Activated T-helper 1 cell treated with Interleukin-2 at 50 U/mL for 16 hours (primary cell): ENCODE measurements around the gene ARHGEF19.
"Not testable (repeated sequence)": the region's sequence is repeated elsewhere in the genome, so short reads cannot be mapped to it uniquely, and the experiment has no call there.

Experiments
- DNase-seq: peaks from one replicate; pipeline ENCODE4 v3.0.0-alpha.2; 2020; ENCODE audit warnings: low read depth

ARHGEF19 gene

DNA sequence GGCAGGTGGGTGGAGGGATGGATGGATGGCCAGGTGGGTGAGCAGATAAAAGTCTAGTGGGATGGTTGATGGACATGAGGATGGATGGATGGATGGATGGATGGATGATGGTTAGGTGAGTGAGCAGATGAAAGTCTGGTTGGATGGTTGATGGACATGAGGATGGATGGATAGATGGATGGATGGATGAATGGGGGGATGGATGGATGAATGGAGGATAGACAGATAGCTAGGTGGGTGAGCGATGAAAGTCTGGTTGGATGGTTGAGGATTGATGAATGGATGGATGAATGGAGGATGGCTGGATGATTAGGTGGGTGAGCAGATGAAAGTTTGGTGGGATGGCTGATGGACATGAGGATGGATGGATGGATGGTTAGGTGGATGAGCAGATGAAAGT, 9.0 kb upstream of the ARHGEF19 start:
- DNase-seq: no peak

DNA sequence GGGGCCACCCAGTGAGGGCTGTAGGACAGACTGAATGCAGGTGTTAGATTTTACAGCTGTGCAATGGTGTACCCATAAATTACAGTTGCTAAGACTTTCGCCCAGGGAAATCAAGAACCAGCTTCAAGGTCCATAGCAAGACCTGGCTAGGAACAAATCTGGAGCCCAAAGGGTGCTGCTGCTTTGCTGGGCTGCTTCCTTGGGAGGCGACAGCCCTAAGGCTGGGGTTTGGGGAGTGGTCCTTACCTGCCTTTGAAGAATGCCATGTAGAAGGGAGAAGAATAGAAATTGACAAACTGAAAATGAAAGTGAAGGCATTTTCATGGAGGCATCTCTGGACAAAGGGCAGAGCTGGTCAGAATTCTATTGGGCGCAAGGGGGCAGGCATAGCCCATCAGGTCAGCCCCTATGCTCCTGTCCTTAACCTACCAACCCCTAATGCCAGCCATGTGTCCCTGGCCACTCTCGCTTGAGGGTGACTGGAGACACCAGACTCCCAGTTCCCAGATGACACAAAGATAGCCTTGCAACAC, 7.6 kb upstream of the ARHGEF19 start:
- DNase-seq: no peak

GRCh38 chr1:16218674-16219071, 6.2 kb upstream of the ARHGEF19 start:
- no peak for DNase-seq

GRCh38 chr1:16218014-16218673, 5.7 kb upstream of the ARHGEF19 start:
- DNase-seq: no peak

DNA sequence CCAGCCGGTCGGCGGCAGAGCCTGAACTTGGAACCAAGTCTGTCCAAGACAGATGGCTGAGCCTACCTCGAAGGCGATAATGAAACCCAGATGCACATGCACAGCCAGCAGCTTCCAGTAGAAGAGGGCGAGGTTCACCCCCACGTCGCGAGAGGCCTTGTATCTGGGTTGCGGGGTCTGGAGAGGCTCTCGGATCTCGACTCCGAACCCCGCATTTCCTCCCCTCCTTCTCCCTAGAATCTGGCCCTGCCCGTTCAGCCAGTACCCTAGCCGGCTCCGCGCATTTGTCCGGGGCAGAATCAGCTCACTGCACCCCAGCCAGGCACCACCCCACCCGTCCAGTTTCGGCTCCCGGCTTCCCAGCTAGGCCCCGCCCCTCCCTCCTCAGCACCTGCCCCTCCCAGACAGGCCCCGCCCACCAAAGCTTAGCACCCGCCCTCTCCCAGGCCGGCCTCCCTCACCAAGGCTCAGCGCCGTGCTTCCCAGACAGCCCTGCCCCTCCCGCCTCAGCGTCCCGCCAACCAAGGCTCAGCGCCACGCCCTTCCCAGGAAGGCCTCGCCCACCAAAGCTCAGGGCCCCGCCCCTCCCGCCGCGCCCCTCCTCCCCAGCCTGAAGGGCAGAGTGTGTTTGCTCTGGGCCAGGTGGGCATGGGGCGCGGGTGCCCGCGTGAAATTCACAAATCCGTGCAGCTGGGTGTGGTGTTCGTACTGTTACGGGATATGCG, 4.8 kb upstream of the ARHGEF19 start:
- DNase-seq: peak; percentile 88

DNA sequence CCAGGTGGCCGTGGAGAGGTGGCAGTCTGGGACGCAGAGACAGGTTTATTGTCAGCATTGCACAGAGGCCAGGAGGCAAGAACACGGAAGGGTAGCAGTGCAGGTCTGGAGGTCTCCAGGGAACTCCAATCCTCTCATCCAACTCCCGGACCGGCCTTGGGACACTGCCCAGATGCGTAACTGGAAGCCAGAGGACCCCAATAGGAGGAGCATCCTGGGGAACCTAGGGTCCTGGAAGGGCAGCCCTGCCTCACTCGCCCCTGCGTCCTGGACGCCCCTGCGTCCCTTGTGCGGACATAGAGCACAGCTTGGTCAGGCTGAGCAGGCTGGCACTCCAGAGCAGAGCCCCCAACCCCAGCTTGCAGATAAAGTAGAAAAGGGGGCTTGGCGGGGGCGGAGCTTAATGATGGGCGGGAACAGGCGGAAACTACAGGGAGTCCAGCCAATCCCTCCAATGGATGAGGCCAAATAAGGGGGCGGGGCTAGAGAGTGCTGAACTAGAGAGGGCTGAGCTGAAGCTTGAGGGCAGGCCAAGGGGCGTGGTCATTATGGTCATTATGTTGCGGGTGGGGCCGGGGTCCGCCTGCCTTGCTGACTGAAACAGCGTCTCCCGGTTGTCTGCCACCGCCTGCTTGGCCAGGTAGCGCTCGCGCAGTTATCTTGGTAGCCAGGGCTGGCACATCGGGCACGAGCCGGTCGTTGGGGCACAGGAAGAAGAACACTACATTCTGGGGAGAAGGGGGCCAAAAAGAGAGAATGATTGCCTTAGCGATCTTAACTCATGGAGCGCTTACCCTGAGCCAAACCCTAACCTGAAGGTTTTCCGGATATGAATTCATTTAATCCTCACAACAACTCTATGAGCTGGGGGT, 3.7 kb upstream of the ARHGEF19 start:
- DNase-seq: no peak

DNA sequence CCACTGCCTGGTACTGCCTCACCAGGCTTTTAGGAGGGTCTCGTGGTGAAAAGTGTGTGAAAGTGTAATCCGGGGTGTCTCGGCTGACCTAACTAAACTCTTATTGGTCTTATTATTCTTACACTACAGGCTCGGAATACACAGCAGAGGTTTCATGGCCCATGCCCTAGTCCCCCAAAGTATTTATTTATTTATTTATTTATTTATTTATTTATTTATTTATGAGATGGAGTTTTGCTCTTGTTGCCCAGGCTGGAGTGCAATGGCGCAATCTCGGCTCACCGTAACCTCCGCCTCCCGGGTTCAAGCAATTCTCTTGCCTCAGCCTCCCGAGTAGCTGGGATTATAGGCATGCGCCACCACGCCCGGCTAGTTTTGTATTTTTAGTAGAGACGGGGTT, 2.8 kb upstream of the ARHGEF19 start:
- DNase-seq: not testable (repeated sequence)

DNA sequence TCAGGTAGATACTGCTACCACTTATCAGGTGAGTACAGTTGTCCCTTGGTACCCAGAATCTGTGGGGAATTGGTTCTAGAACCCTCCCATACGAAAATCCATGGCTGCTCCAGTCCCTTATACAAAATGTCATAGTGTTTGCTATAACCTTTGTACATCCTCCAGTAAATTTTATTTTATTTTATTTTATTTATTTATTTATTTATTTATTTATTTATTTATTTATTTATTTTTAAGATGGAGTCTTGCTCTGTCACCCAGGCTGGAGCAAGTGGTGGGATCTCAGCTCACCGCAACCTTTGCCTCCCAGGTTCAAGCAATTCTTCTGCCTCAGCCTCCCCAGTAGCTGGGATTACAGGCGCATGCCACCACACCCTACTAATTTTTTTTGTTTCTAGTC, 1.1 kb upstream of the ARHGEF19 start:
- not testable (repeated sequence) for DNase-seq

GRCh38 chr1:16213013-16213412, 561 bp upstream of the ARHGEF19 start:
- no peak for DNase-seq

DNA sequence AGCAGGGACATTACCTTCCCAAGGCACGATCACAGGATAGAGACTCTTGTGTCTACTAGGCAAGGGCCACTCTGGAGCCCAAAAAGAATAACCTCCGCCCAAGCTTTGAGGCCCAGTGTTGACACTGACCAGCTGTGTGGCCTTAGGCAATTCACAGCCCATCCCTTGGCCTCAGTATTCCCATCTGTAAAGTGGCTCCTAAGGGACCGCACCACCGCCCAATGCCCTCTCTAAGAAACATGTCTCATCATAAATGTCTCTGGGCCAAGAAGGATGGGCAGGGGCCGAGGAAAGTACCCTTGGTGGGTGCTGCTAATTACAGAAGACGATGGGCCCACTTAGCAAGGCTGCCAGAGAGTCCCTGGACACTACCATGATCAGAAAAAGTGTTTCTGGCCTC, 628 bp downstream of the ARHGEF19 start:
- DNase-seq: no peak

DNA sequence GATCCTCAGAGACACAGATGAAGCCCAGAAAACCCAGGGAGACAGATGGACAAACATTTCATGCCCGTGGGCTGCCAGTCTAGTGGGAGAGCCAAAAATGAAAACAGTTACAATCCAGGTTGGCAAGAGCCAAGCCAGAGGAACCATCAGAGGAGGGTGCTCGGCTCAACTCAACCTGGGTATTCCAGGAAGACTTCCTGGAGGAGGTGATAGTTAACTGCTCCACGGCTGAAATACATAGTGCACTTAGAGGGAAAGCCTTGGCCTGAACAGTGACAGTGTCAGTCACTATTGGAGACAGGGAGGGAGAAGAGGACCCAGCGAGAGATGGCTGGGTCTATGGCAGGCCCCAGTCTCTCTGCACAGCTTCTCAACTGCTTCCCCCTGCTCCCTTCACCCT, 1.9 kb downstream of the ARHGEF19 start:
- DNase-seq: no peak

- DNase-seq: no peak
These were observed 2.5 kb downstream of the ARHGEF19 start for GRCh38 chr1:16209847-16210407.

DNA sequence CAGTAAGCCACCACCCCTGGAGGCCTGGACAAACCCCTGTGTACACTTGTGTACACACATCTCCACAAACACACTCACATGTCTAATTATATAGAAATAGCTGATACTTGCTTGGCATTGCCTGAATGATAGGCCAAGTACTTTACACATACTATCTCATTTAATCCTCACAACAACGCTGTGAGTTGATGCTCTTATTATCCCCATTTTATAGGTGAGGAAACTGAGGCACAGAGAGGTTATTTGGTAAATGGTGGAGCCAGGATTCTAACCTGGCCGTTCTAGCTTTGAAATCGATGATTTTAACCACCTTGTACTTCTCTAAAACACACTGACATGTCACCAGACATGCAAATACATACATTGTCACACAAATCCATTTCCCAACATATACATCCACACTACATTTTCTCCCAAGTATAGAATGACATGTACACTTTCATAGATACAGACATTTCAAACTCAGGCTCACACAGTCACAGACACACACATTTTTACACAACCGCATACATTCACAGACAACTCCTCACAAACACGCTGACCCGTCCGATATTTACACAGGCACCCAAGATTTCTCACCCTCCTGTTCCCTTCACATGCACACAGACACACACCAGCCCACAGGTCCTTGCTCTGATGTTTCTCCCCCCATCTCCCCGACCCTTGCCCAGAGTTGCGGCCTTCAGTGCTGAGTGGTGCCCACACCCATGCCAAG, 3.2 kb downstream of the ARHGEF19 start:
- no peak for DNase-seq

GRCh38 chr1:16208270-16208987, 4.0 kb downstream of the ARHGEF19 start:
- no peak for DNase-seq

DNA sequence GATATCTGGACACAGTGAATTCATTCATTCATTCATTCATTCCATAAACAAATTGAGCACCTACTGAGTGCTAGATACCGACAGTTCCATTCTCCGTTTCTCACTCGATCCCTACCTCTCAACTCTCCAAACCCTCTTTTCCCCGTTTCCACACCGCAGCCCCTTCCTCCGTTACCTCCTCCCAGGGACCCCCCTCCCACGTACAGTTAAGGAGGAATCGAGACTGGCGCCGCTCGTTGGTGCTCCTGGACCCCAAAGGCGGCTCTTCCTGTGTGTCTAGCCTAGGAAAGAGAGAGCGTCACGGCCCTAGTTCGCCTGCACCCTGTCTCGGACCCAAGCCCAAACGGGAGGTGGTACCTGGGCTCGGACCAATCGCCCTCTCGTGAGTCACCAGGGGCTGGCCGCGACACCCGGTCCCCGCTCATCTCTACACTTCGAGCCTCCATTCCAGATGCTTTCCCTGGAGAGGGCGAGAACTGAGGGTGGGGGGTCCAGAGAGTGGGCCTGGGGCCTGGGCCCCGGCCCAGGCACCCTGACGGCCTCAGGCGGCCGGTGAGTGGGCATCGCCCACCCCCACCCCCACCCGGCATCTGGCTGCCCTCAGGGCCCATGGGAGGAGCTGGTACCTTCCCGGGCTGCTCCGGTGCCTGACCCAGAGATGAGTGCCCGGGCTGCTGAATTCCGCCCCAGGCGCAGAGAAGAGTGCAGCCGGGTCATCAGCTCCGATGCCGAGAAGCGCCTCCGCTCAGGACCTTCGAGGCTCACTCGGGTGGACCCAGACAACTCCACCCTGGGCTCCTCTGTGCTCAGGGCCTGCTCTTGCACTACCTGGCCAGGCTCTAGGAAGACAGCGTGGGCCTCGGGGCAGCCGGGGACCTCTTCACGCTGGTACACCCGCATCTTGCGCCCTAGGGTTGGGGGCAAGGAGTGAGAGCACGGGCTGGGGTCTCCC, 4.9 kb downstream of the ARHGEF19 start:
- DNase-seq: no peak

DNA sequence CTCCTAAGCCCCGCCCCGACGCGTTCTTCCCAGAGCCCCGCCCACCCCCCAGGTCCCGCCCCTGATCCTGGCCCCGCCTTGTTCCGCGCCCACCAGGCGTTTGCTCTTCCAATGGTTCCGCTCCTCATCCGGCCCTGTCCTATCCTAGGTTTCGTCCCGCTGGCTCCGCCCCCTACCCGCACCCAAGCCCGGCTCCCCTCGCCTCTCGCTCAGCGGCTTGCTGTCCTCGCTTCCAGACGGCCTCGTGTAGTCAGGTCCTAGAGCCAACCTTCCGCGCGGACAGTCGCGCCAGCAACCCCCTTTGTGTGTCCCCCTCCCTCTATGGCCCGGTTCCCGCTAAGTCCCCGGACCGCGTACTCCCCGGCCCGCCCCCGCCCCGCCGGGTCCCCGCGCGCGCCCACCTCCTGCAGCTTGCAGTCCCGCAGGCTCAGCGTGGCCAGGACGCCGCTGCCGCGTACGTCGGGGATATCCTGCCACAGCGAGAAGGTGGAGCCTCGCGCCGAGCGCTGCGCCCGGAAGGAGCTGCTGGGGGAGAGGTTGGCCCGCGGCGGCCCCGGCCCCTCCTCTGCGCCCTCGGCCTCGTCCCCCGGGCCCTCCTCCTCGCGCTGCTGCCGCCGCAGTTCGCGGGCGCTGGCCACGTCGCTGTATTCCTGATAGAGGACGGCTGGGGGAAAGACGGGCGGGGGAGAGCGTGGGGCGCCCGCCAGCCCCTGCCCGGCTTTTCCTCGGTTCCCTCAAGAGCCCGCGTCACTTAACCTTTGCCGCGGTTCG, 5.7 kb downstream of the ARHGEF19 start:
- peak; percentile 89 for DNase-seq

DNA sequence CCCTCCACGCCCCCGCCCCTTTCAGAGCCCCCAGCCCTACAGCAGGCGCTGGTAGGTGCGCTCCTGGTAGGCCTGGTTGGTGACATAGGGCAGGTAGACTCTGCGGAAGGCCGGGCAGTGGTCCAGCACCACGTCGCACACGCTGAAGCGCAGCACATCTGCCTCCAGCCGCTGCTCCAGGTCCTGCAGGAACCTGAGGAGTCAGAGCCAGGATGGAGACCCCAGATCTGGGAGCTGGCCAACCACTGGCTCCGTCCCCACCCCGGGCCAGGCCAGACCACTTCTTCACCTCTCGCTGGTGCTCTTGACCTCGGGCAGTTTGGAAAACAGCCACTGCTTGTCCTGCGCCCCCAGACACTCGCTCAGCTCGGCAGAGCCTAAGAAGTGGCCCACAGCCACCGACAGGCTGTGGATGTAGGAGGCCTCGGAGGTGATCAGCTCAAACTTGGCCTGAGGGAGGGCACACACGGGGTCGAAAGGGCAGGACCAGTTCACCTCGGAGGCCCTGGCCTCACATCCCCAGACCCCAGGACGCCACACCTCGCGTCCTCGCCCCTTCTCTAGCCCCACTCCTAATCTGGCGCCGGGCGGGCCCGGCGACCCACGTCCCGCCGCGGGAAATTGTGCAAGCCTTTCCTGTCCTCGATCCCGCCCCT, 6.4 kb downstream of the ARHGEF19 start:
- no peak for DNase-seq

- no peak for DNase-seq
These were observed 7.1 kb downstream of the ARHGEF19 start for GRCh38 chr1:16205334-16205671.
